ENCODE results near the gene ZMYND15.

GRCh38 chr17:4751932-4752331 lies 12.3 kb downstream of the ZMYND15 start:
- TF ChIP-seq CTCF (IDR thresholded peaks at IDR 0.05; ENCODE audit: low read depth, low read length) (no peak), EZH2phosphoT487 (IDR thresholded peaks at IDR 0.05; ENCODE audit: low read depth) (no peak)
